GM12801 (cell line): ENCODE measurements around the gene MALRD1.

Experiments used
- CTCF ChIP-seq: IDR thresholded peaks from one replicate; pipeline ENCODE4 v1.5.1; 2011; ENCODE audit warnings: control low read depth; ENCODE audit not compliant: insufficient read length; ENCODE audit errors: extremely low read depth

Gene MALRD1

GRCh38 chr10:19580691-19581090 lies 532.1 kb downstream of the MALRD1 start:
- TF ChIP-seq CTCF: no peak

- TF ChIP-seq CTCF: no peak
These were observed 540.0 kb downstream of the MALRD1 start for GRCh38 chr10:19588608-19589007.

- no peak for TF ChIP-seq CTCF
These were observed 543.7 kb downstream of the MALRD1 start for GRCh38 chr10:19592276-19592675.

GRCh38 chr10:19595212-19595845 lies 546.7 kb downstream of the MALRD1 start:
- no peak for TF ChIP-seq CTCF

GRCh38 chr10:19605806-19606205 lies 557.2 kb downstream of the MALRD1 start:
- no peak for TF ChIP-seq CTCF

GRCh38 chr10:19606968-19607367 lies 558.4 kb downstream of the MALRD1 start:
- no peak for TF ChIP-seq CTCF

- TF ChIP-seq CTCF: no peak
These were observed 563.2 kb downstream of the MALRD1 start for GRCh38 chr10:19611775-19612174.
